Activated naive CD4-positive, alpha-beta T cell treated with anti-CD3 and anti-CD28 coated beads, Interleukin-2, amount 50 U/mL, for 24 hours (primary cell): Measurements from ENCODE around the gene OARD1.
"Not testable (repeated sequence)": the region's sequence is repeated elsewhere in the genome, so short reads cannot be mapped to it uniquely, and the experiment has no call there.

Experiments used
- H3K27ac Mint-ChIP-seq: one replicate; pipeline ENCODE4 v1.8.0; 2021; ENCODE audit warnings: mild to moderate bottlenecking, mixed read lengths
- H3K27me3 Mint-ChIP-seq: one replicate; pipeline ENCODE4 v1.8.0; 2021; ENCODE audit warnings: mixed read lengths
- H3K36me3 Mint-ChIP-seq: one replicate; pipeline ENCODE4 v1.8.0; 2021; ENCODE audit warnings: mixed read lengths
- H3K4me1 Mint-ChIP-seq: one replicate; pipeline ENCODE4 v1.8.0; 2021; ENCODE audit warnings: mixed read lengths
- H3K4me3 Mint-ChIP-seq: one replicate; pipeline ENCODE4 v1.8.0; 2021; ENCODE audit warnings: mild to moderate bottlenecking, mixed read lengths
- H3K9me3 Mint-ChIP-seq: one replicate; pipeline ENCODE4 v1.8.0; 2021; ENCODE audit warnings: mixed read lengths

OARD1 gene

GRCh38 chr6:41071923-41072835 lies at the start of gene OARD1:
TSS of gene OARD1 (minus strand) at chr6:41072356. CDS start at chr6:41071634, 722 bp downstream.
- peak within 1 kb of the TSS; percentile 97 for H3K4me3 Mint-ChIP-seq
- peaks cover 55% of the 10 kb centered on the region for H3K4me1 Mint-ChIP-seq
- H3K36me3 Mint-ChIP-seq: peaks cover 13% of the 10 kb centered on the region
- no peaks in the 10 kb centered on the region for H3K9me3 Mint-ChIP-seq
- no peaks in the 10 kb centered on the region for H3K27me3 Mint-ChIP-seq
- H3K27ac Mint-ChIP-seq: peak within 1 kb of the TSS; percentile 97

GRCh38 chr6:41120058-41120457 lies 47.9 kb upstream of the OARD1 start:
- no peaks in the 10 kb centered on the region for H3K4me1 Mint-ChIP-seq
- no peak overlapping the region for H3K4me3 Mint-ChIP-seq
- H3K27me3 Mint-ChIP-seq: no peaks in the 10 kb centered on the region
- peaks cover 22% of the 10 kb centered on the region for H3K36me3 Mint-ChIP-seq
- H3K9me3 Mint-ChIP-seq: no peaks in the 10 kb centered on the region
- H3K27ac Mint-ChIP-seq: peak overlapping the region; percentile 46

- Mint-ChIP-seq H3K4me3 (no peak overlapping the region), H3K27me3 (no peaks in the 10 kb centered on the region), H3K9me3 (no peaks in the 10 kb centered on the region), H3K36me3 (peaks cover 25% of the 10 kb centered on the region), H3K27ac (no peak overlapping the region), H3K4me1 (no peaks in the 10 kb centered on the region)
Measured at GRCh38 chr6:41119508-41119907, 47.4 kb upstream of the OARD1 start.

DNA sequence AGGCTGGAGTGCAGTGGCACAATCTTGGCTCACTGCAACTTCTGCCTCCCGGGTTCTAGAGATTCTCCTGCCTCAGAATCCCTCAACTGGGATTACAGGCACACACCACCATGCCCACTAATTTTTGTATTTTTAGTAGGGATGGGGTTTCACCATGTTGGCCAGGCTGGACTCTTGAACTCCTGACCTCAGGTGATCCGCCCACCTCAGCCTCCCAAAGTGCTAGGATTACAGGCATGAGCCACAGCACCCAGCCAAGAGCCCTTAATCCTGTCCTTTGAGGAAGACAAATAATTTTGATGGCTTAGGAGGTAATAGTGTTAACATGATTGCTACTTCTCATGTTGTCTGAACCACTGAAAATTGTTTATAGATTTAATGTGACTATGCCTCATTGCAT lies 42.9 kb upstream of the OARD1 start:
- H3K27ac Mint-ChIP-seq, H3K4me1 Mint-ChIP-seq, H3K4me3 Mint-ChIP-seq, H3K27me3 Mint-ChIP-seq, H3K9me3 Mint-ChIP-seq: not testable (repeated sequence)
- H3K36me3 Mint-ChIP-seq: peaks cover 12% of the 10 kb centered on the region

- Mint-ChIP-seq H3K9me3 (no peaks in the 10 kb centered on the region), H3K4me1 (no peaks in the 10 kb centered on the region), H3K27ac (no peak overlapping the region), H3K36me3 (peaks cover 8% of the 10 kb centered on the region), H3K4me3 (no peak overlapping the region), H3K27me3 (no peaks in the 10 kb centered on the region)
Measured at GRCh38 chr6:41111017-41111416, 38.9 kb upstream of the OARD1 start.

DNA sequence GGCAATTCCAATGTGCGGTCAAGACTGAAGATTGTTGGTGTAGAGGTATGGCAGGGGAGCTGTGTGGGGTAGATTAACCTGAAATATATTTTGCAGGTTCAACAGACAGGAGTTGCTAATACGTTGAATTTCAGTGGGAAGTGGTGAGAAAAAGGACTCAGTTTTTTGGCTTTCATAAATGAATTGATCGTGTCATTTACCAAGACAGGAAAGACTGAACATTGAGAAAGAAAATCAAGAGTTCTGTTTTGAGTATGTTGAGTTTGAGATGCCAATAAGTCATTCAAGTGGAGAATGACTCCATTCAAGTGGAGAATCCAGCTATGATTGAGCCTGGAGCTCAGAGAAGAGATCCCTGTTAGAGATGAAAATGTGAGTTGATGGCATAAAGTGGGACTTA lies 31.7 kb upstream of the OARD1 start:
- peaks cover 11% of the 10 kb centered on the region for H3K36me3 Mint-ChIP-seq
- peaks cover 11% of the 10 kb centered on the region for H3K4me1 Mint-ChIP-seq

DNA sequence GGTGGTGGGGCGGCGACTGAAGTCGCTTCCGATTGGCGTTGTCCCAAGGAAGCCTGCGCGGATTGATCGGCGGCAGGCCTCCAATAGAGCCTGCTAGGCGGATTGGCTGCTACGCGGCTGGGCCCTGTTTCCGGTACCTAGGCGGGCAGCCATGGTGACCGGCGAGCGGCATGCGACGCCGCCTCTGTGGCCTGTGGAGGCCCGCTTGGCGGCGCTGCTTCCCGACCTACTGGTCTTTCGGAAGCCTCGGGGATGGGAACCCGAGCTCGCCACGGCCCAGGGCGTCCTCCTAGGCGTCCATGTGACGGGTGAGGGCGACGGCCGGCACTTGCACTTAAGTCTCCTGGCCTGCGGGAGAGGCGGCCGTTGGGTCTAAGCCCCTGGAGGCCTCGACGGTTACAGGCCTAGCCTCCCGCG lies 28.7 kb upstream of the OARD1 start:
- Mint-ChIP-seq H3K9me3 (no peaks in the 10 kb centered on the region), H3K27ac (no peak overlapping the region), H3K4me3 (peak overlapping the region; percentile 60), H3K27me3 (no peaks in the 10 kb centered on the region), H3K36me3 (peaks cover 17% of the 10 kb centered on the region), H3K4me1 (peaks cover 18% of the 10 kb centered on the region)

More for the DNA sequence above, 31.7 kb upstream of the OARD1 start:
- Mint-ChIP-seq H3K9me3 (no peaks in the 10 kb centered on the region), H3K27ac (no peak overlapping the region), H3K4me3 (no peak overlapping the region), H3K27me3 (no peaks in the 10 kb centered on the region)

- Mint-ChIP-seq H3K36me3 (peaks cover 23% of the 10 kb centered on the region), H3K9me3 (no peaks in the 10 kb centered on the region), H3K4me1 (peaks cover 18% of the 10 kb centered on the region), H3K27me3 (no peaks in the 10 kb centered on the region), H3K27ac (no peak overlapping the region), H3K4me3 (no peak overlapping the region)
Measured at GRCh38 chr6:41098366-41098765, 26.2 kb upstream of the OARD1 start.

DNA sequence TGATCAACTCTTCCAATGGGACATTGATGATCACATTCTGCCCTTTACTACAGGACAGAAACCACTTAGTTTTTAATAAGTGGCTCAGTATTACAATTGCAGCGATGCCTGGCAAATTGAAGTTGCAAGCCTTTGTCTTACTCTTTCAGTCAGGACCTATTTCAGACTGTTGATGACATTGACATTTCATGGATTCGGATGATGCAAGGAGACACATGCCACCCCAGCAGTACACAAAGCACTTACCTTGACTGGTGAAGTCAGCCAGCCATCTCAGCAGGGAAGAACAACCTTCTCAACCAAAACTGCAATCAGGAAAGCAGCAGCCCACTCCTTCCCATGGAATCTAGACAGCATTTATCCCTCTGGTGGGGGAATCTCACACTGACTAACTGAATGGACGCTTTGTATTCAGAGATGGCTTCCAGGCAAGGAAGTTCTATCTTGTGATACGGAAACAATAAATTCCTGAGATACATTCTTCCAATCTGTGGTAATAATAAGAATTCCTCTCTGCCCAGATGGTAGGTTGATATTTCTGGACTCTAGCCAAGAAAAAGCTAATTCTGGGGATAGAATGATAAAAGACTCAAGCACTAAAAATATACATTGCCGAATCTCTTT lies 25.4 kb upstream of the OARD1 start:
- Mint-ChIP-seq H3K4me1 (peaks cover 18% of the 10 kb centered on the region), H3K36me3 (peaks cover 25% of the 10 kb centered on the region), H3K27me3 (no peaks in the 10 kb centered on the region), H3K4me3 (no peak overlapping the region), H3K9me3 (no peaks in the 10 kb centered on the region), H3K27ac (no peak overlapping the region)

DNA sequence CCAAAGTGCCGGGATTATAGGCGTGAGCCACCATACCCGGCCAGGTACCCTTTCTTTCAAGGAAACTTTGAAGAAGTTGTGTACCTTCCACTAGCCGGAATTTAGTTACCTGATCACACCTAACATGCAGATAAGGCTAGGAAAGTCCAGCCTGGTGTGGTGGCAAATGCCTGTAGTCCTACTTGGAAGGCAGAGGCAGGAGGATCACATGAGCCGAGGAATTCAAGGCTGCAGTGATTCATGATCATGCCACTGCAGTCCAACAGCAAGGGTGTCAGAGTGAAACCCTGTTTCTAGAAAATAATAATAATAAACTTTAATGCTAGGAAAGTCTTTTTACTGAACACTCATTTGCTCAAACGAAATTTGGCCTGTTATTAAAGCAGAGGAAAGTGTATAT lies 21.6 kb upstream of the OARD1 start:
- H3K27ac Mint-ChIP-seq: no peak overlapping the region
- no peaks in the 10 kb centered on the region for H3K9me3 Mint-ChIP-seq
- peaks cover 28% of the 10 kb centered on the region for H3K36me3 Mint-ChIP-seq
- H3K27me3 Mint-ChIP-seq: no peaks in the 10 kb centered on the region
- no peak overlapping the region for H3K4me3 Mint-ChIP-seq
- peaks cover 10% of the 10 kb centered on the region for H3K4me1 Mint-ChIP-seq

- Mint-ChIP-seq H3K9me3 (no peaks in the 10 kb centered on the region), H3K4me3 (no peak overlapping the region), H3K4me1 (peaks cover 8% of the 10 kb centered on the region), H3K36me3 (peaks cover 22% of the 10 kb centered on the region), H3K27ac (no peak overlapping the region), H3K27me3 (no peaks in the 10 kb centered on the region)
Measured at GRCh38 chr6:41092421-41093140, 20.4 kb upstream of the OARD1 start.

GRCh38 chr6:41090841-41091761 lies 18.9 kb upstream of the OARD1 start:
- no peaks in the 10 kb centered on the region for H3K9me3 Mint-ChIP-seq
- H3K4me1 Mint-ChIP-seq: peaks cover 18% of the 10 kb centered on the region
- H3K27ac Mint-ChIP-seq: peak overlapping the region; percentile 17
- H3K27me3 Mint-ChIP-seq: no peaks in the 10 kb centered on the region
- H3K4me3 Mint-ChIP-seq: no peak overlapping the region
- H3K36me3 Mint-ChIP-seq: peaks cover 27% of the 10 kb centered on the region

DNA sequence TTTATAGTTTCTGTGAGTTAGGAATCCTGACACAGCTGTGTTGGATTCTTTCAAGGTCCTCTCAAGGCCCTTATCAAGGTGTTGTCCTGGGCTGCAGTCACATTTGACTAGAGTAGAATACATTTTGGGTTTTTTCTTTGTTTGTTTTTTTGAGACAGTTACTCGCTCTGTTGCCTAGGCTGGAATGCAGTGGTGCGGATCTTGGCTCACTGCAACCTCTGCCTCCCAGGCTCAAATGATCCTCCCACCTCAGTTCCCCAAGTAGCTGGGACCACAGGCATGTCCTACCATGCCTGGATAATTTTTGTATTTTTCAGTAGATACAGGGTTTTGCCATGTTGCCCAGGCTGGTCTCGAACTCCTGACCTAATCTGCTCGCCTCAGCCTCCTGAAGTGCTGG lies 16.3 kb upstream of the OARD1 start:
- Mint-ChIP-seq H3K27ac (no peak overlapping the region), H3K36me3 (peaks cover 28% of the 10 kb centered on the region), H3K27me3 (no peaks in the 10 kb centered on the region), H3K4me1 (peaks cover 40% of the 10 kb centered on the region), H3K4me3 (no peak overlapping the region), H3K9me3 (no peaks in the 10 kb centered on the region)

DNA sequence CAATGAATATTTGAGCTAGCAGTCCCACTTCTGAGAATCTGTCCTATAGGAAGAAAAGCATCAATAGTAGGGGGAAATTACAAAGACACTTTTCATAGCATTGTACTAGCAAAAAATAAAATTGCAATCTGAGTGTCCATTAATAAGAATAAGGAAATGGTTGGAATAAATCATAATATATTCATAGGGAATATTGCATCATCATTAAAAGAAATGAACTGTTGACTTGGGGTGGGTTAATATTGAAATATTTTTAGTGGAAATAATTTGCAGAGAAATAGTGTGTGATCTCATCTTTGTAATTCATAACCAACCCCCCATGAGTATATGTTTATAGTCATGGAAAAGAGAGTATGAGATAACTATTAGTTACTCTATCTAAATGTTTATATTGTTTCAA lies 13.0 kb upstream of the OARD1 start:
- no peak overlapping the region for H3K27ac Mint-ChIP-seq
- peaks cover 22% of the 10 kb centered on the region for H3K36me3 Mint-ChIP-seq
- no peak overlapping the region for H3K4me3 Mint-ChIP-seq
- H3K4me1 Mint-ChIP-seq: peaks cover 69% of the 10 kb centered on the region
- no peaks in the 10 kb centered on the region for H3K27me3 Mint-ChIP-seq
- no peaks in the 10 kb centered on the region for H3K9me3 Mint-ChIP-seq

DNA sequence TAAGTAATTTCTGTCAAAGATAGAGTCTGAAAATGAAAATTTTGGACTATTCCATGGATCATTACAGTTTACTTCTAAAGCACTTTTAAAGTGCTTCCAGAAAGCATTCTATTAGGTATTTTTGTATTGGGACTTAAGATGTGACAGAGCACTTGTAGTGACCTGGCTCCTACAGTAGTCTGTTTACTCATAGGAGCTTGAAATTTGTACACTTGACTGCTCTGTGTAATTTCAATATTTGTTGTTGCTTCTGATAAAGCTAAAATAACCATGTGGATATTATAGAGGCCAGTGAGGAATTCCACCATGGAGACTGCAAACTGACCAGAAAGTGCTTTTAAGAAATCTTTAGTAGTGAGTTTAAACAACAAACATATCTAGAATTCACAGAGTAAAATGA lies 10.9 kb upstream of the OARD1 start:
- no peak overlapping the region for H3K4me3 Mint-ChIP-seq
- H3K36me3 Mint-ChIP-seq: peaks cover 28% of the 10 kb centered on the region
- no peak overlapping the region for H3K27ac Mint-ChIP-seq
- H3K27me3 Mint-ChIP-seq: no peaks in the 10 kb centered on the region
- H3K4me1 Mint-ChIP-seq: peaks cover 89% of the 10 kb centered on the region
- H3K9me3 Mint-ChIP-seq: no peaks in the 10 kb centered on the region
